Uterus (tissue), 2 donors: Measurements from ENCODE around the gene KIT.

Experiments used
- POLR2A ChIP-seq, 2 donors: fragments of 450-650 bp; IDR thresholded peaks; one replicate each; pipeline ENCODE4 v1.6.1; 2016; ENCODE audit warnings: antibody characterized with exemption in 2 of 2, mild to moderate bottlenecking in 1 of 2, moderate library complexity in 1 of 2
- TF ChIP-seq, protein P1 (sequence below), 4 experiments: fragments of 200-600 bp in 2 of 4; fragments of 450-650 bp in 2 of 4; sonication (generic) in 2 of 4; IDR thresholded peaks; one replicate each; pipeline ENCODE4 v1.5.1; 2016 to 2019; ENCODE audit warnings: antibody characterized with exemption in 4 of 4, mild to moderate bottlenecking in 2 of 4, moderate library complexity in 1 of 4

DNA sequence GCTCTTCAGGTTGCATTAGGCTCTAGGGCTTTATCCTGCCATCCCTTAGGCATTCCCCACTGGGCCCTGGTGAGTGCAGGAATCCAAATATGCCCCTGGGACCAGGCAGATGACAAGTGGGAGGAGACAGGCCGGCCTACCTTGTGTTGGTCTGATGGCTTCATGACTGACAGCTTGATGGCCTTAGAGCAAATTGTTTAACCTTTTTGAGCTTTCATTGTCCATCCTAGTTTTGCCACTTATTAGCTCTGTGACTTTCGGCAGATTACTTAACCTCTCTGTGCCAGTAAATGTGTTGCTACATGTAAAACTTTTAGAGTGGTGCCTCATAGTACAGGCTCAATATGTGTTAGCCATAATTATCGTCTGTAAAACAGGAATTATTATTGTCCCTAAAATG is 4.4 kb downstream of the KIT start:
- TF ChIP-seq, protein P1, sequence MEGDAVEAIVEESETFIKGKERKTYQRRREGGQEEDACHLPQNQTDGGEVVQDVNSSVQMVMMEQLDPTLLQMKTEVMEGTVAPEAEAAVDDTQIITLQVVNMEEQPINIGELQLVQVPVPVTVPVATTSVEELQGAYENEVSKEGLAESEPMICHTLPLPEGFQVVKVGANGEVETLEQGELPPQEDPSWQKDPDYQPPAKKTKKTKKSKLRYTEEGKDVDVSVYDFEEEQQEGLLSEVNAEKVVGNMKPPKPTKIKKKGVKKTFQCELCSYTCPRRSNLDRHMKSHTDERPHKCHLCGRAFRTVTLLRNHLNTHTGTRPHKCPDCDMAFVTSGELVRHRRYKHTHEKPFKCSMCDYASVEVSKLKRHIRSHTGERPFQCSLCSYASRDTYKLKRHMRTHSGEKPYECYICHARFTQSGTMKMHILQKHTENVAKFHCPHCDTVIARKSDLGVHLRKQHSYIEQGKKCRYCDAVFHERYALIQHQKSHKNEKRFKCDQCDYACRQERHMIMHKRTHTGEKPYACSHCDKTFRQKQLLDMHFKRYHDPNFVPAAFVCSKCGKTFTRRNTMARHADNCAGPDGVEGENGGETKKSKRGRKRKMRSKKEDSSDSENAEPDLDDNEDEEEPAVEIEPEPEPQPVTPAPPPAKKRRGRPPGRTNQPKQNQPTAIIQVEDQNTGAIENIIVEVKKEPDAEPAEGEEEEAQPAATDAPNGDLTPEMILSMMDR (IDR thresholded peaks at IDR 0.05) = no peak
- TF ChIP-seq POLR2A (IDR thresholded peaks at IDR 0.05) = no peak
